SJSA1 (cell line): ENCODE data around the gene FRG2B. TPM values are rescaled to one million over a fixed set of nuclear protein-coding genes. Genes with fewer than 3 reads are reported as not detected.
"Not testable (repeated sequence)": the region's sequence is repeated elsewhere in the genome, so short reads cannot be mapped to it uniquely, and the experiment has no call there.

Experiments
- DNase-seq, 2 experiments: peaks; one replicate each; pipeline ENCODE4 v3.0.0-alpha.2; 2015 to 2020; ENCODE audit warnings: low spot score in 2 of 2, low read depth in 1 of 2
- H3K27ac ChIP-seq: fragments of 250-450 bp; sonication (Bioruptor Pico); 2 replicates; pipeline ENCODE4 v1.5.1; 2020; ENCODE audit warnings: mild to moderate bottlenecking, moderate library complexity
- H3K27me3 ChIP-seq: fragments of 250-450 bp; sonication (Bioruptor Pico); replicated peaks from 2 replicates; pipeline ENCODE4 v1.5.1; 2020; ENCODE audit warnings: mild to moderate bottlenecking, moderate library complexity
- H3K36me3 ChIP-seq: fragments of 250-450 bp; sonication (Bioruptor Pico); 2 replicates; pipeline ENCODE4 v1.5.1; 2020; ENCODE audit warnings: mild to moderate bottlenecking
- H3K4me1 ChIP-seq: fragments of 250-450 bp; sonication (Bioruptor Pico); replicated peaks from 2 replicates; pipeline ENCODE4 v1.6.1; 2021; ENCODE audit warnings: mild to moderate bottlenecking
- H3K4me3 ChIP-seq: fragments of 250-450 bp; sonication (Bioruptor Pico); 2 replicates; pipeline ENCODE4 v1.5.1; 2020; ENCODE audit warnings: mild to moderate bottlenecking
- H3K9me3 ChIP-seq: fragments of 250-450 bp; sonication (Bioruptor Pico); replicated peaks from 2 replicates; pipeline ENCODE4 v1.5.1; 2020; ENCODE audit warnings: mild to moderate bottlenecking
- total RNA-seq: library from RNA; depleted of rRNA; stranded (reverse); fragments of >200 nt; shearing (Covaris generic); gene quantifications from 2 replicates; pipeline ENCODE4 v1.2.3, GENCODE V29; 2014; rRNA removed

The FRG2B gene
- not detected in 2 replicates for total RNA-seq

DNA sequence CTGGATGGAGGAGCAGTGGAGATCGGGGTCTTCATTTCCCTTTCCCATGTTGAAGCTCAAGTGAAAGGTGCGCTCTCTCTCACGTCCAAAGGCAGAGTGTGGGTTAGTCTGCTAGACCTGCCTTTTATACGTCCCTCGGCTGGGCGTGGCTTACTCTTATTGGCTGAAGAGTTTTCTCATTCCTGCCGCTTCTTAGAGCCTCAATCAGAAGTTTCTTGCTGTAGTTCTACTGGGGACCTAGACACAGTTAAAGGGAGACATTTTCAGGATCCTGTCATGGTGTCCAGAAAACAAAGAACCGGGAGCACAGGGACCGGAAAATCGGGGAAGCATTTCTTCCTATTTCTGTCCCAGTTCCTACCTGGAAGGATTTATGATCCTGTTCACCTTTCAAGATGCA lies at the start of gene FRG2B:
Gene FRG2B, minus strand, starts transcription at position 101 of the 400 bp plus-strand sequence. Its CDS starts 53 bp downstream, at position 48.
- not testable (repeated sequence) for H3K4me3 ChIP-seq, H3K27me3 ChIP-seq, H3K9me3 ChIP-seq, DNase-seq, H3K4me1 ChIP-seq, H3K36me3 ChIP-seq, H3K27ac ChIP-seq

DNA sequence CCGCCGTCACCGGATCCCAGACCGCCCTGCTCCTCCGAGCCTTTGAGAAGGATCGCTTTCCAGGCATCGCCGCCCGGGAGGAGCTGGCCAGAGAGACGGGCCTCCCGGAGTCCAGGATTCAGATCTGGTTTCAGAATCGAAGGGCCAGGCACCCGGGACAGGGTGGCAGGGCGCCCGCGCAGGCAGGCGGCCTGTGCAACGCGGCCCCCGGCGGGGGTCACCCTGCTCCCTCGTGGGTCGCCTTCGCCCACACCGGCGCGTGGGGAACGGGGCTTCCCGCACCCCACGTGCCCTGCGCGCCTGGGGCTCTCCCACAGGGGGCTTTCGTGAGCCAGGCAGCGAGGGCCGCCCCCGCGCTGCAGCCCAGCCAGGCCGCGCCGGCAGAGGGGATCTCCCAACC lies 40.9 kb upstream of the FRG2B start:
- H3K27me3 ChIP-seq, H3K4me3 ChIP-seq, H3K36me3 ChIP-seq, H3K4me1 ChIP-seq, DNase-seq, H3K9me3 ChIP-seq, H3K27ac ChIP-seq: not testable (repeated sequence)

DNA sequence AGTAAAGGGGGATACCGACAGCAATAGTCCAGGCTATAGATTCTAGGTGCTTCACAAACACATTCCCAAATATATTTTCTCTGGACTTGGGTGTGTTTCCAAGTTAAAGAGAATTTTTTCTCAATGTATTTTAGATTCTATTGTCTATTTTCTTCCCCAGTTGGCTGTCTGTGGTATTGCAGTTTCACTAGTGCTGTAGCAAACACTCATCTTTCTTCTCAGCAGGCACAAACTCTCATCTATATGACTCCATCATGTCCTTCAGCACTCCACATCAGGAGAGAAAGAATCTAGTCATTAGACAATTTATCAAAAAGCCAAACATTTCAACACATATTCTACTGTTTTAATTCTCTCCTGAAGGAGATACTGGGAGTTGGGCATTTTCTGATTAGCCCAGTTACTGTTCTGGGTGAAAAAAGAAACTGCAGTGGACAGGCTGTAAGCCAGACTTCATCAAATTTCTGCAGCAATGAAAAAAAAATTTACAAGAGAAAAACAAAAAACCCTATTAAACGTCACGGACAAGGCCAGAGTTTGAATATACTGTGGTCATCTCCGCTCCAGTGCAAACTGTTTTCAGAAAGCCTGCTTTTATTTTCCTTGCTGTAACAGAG lies 37.1 kb upstream of the FRG2B start:
- H3K4me3 ChIP-seq, H3K27me3 ChIP-seq, DNase-seq, H3K36me3 ChIP-seq, H3K27ac ChIP-seq, H3K9me3 ChIP-seq, H3K4me1 ChIP-seq: not testable (repeated sequence)

DNA sequence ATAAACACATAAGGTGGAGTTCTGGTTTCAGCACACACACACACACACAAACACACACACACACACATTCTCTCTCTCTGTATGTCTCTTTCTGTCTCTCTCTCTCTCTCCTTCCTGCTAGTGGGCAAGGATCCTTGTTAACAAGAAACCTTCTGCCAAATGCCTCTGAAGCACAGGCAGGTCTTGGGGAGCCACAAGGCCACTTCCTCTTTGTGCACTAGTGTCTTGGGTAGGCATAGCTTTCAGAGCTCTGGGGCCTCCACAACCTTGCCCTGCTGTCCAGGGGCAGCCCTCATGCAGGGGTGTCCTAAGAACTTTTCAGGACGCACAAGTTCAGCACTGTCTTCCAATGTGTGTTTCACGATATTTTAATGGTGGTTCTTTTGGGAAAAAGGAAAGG lies 34.5 kb upstream of the FRG2B start:
- H3K27me3 ChIP-seq, DNase-seq, H3K4me3 ChIP-seq, H3K36me3 ChIP-seq, H3K4me1 ChIP-seq, H3K27ac ChIP-seq, H3K9me3 ChIP-seq: not testable (repeated sequence)

GRCh38 chr10:133660516-133660915 lies 33.9 kb upstream of the FRG2B start:
- not testable (repeated sequence) for H3K27me3 ChIP-seq, H3K4me1 ChIP-seq, H3K9me3 ChIP-seq, DNase-seq, H3K36me3 ChIP-seq, H3K4me3 ChIP-seq, H3K27ac ChIP-seq

DNA sequence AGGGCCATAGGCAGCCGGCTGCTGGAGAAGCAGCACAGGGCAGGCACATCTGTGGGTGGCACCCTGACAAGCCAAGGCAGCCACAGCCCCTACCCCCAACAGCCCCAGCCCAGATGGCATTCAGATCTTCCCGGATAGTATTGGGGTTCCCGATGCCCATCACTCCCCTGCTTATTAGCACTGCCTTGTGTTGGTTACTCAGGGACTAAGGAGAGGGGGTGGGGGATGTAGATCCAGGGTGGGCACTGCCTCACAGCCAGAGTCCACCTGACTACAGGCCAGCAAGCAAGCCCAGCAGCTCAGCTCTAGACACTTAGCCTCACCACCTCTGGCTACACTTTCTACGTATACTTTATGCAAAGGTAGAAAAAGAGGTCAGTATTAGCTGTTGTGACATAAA lies 30.7 kb upstream of the FRG2B start:
- H3K27ac ChIP-seq, H3K4me1 ChIP-seq, DNase-seq, H3K27me3 ChIP-seq, H3K4me3 ChIP-seq, H3K36me3 ChIP-seq, H3K9me3 ChIP-seq: not testable (repeated sequence)

GRCh38 chr10:133648872-133649455 lies 22.4 kb upstream of the FRG2B start:
- not testable (repeated sequence) for DNase-seq

GRCh38 chr10:133647075-133647748 lies 20.6 kb upstream of the FRG2B start:
- not testable (repeated sequence) for DNase-seq, H3K4me1 ChIP-seq, H3K36me3 ChIP-seq, H3K9me3 ChIP-seq, H3K27ac ChIP-seq, H3K4me3 ChIP-seq, H3K27me3 ChIP-seq

More at GRCh38 chr10:133648872-133649455, 22.4 kb upstream of the FRG2B start:
- not testable (repeated sequence) for H3K27me3 ChIP-seq, H3K4me1 ChIP-seq, H3K36me3 ChIP-seq, H3K9me3 ChIP-seq, H3K27ac ChIP-seq, H3K4me3 ChIP-seq

DNA sequence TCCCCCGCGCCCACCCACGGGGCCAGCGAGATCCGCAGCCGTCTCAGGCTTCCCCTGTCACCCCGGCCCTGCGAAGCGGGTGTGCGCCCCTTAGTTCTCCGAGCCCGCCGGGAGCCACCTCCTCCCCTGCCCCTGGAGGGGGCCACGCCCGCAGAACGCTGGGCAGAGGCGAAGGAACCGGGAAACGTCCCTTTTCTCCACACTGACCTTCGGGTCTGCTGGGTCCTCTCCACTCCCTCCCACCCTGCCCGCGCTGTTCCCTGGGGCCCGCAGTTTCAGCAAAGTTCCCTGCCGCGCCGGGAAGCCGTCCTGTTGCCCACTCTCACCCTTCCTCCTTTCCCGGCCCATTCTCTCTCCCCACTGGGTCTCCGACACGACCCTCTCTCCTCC lies 11.2 kb upstream of the FRG2B start:
- not testable (repeated sequence) for H3K9me3 ChIP-seq, DNase-seq, H3K27ac ChIP-seq, H3K27me3 ChIP-seq, H3K36me3 ChIP-seq, H3K4me3 ChIP-seq, H3K4me1 ChIP-seq

DNA sequence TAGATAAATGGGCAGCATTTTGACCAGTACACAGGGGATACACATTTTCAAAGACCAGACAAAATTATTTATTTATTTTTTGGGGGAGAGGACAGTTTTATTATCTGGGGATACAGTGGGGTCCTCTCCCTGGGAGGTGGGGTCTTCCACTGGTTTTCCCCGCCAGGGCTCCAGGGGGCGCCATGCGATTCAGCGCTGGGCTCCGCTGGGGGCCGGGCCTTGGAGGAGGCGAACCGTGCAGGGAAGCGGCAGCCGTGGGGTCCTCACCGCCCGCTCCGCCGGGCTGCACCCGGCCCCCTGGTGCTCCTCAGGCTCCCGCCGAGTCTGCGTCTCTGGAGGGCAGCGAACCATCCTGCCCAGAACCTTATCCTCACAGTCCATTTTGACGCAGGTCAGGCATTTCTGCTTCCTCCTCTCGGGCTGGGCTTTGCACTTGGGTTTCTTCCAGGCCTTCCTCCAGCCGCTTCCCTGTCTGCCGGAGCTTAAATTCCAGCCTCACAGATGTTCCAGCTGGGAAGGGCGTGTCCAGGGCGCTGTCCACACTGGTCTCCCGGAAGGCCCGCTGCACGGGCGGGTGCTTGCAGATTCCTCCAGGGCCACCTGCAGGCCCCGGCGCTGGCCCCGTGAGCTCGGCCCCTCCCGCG lies 10.7 kb upstream of the FRG2B start:
- not testable (repeated sequence) for H3K9me3 ChIP-seq, H3K27me3 ChIP-seq, H3K36me3 ChIP-seq, H3K4me3 ChIP-seq, H3K27ac ChIP-seq, H3K4me1 ChIP-seq, DNase-seq

GRCh38 chr10:133630723-133631249 lies 4.2 kb upstream of the FRG2B start:
- not testable (repeated sequence) for H3K27me3 ChIP-seq, H3K36me3 ChIP-seq, H3K4me1 ChIP-seq, H3K27ac ChIP-seq, DNase-seq, H3K9me3 ChIP-seq, H3K4me3 ChIP-seq

GRCh38 chr10:133622544-133622943 lies 4.1 kb downstream of the FRG2B start:
- DNase-seq, H3K36me3 ChIP-seq, H3K27me3 ChIP-seq, H3K4me1 ChIP-seq, H3K4me3 ChIP-seq, H3K27ac ChIP-seq, H3K9me3 ChIP-seq: not testable (repeated sequence)

- peaks cover 12% of the 10 kb centered on the region for H3K9me3 ChIP-seq
Measured at GRCh38 chr10:133618851-133619250, 7.7 kb downstream of the FRG2B start.

GRCh38 chr10:133617196-133617595 lies 9.4 kb downstream of the FRG2B start:
- Histone ChIP-seq H3K27ac (no peak overlapping the region), H3K36me3 (no peaks in the 10 kb centered on the region), H3K4me3 (no peak overlapping the region), H3K9me3 (peaks cover 12% of the 10 kb centered on the region), H3K27me3 (no peaks in the 10 kb centered on the region), H3K4me1 (no peaks in the 10 kb centered on the region)
- DNase-seq: no peak

More at GRCh38 chr10:133618851-133619250, 7.7 kb downstream of the FRG2B start:
- H3K36me3 ChIP-seq: no peaks in the 10 kb centered on the region
- H3K27ac ChIP-seq: no peak overlapping the region
- H3K4me3 ChIP-seq: no peak overlapping the region
- H3K27me3 ChIP-seq: no peaks in the 10 kb centered on the region
- no peaks in the 10 kb centered on the region for H3K4me1 ChIP-seq
- no peak for DNase-seq
